Activated T-helper 1 cell treated with anti-CD3 and anti-CD28 coated beads, Interleukin-2, amount 50 U/mL, for 16 hours (primary cell): ENCODE measurements around the gene PLEKHG7.
"Not testable (repeated sequence)": the region's sequence is repeated elsewhere in the genome, so short reads cannot be mapped to it uniquely, and the experiment has no call there.

ENCODE experiments used
- DNase-seq, 2 donors: peaks; one replicate each; pipeline ENCODE4 v3.0.0-alpha.2; 2020; ENCODE audit warnings: low read depth in 1 of 2, low spot score in 1 of 2

The PLEKHG7 gene

DNA sequence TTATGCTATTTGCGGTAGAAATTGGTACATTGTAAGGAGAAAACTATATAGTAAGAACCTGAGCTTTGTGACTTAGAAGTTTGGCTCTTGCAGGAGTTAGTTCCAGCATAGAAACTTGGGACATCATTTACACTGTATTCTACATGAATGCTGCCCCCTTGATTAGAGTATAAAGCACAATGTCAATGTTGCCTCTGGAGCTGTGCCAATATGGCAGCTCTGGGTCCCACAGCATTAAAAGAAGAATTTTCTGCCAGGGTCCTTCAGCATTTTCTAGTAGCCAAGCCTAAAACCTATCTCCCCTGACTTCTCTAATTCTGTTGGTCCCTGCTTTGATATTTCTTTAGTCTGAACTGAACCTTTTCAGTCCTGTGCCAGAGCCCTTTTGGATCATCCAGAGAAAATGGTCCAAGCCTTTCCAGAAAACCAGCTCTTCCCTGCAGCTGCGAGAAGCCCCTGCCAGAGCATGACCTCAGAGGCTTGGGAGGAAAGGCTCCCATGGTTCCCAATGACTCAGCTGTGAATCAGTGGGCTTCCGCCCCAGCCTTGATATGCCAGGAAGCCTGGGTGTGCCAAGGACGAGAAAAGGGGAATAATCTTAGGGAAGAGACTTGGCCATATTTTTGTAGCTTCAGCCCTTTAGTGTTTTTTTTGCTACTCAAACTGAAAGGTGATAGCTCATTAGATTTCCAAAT lies 43.2 kb downstream of the PLEKHG7 start:
- no peak for DNase-seq

GRCh38 chr12:92747151-92747550 lies 44.4 kb downstream of the PLEKHG7 start:
- no peak for DNase-seq

GRCh38 chr12:92749691-92750090 lies 46.9 kb downstream of the PLEKHG7 start:
- not testable (repeated sequence) for DNase-seq

GRCh38 chr12:92753976-92754885 lies 51.4 kb downstream of the PLEKHG7 start:
- DNase-seq = no peak

DNA sequence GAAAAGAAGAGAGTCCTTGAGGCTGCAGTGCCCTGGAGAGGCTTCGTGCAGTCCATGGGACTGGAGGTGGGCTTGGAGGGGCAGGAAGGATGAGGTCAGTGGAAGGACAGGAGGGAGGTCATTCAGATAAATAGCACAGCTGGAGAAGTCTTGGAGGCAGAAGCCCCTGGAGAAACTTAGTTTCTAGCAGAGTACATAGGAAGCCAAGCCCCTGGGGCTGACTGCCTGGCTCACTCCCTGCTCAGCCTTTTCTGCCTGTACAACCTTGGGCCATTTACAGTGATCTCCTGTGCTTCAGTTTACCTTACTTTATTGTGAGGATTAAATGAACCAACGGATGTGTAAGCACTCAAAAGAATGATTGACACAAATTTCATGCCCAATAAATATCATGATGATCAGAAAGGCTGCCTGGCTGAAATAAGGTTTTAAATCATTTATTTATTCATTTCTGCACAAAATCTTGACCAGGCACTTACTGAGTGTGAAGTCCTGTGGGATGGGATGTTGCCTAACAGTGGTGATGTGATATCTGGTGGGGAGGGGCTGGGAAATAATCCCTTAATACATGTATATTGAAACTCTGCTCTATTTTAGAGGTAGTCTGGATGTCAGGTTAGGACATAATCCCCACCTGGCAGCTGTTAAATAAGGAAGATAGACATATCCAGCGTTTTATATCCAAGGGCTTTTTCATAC lies 54.3 kb downstream of the PLEKHG7 start:
- no peak for DNase-seq

DNA sequence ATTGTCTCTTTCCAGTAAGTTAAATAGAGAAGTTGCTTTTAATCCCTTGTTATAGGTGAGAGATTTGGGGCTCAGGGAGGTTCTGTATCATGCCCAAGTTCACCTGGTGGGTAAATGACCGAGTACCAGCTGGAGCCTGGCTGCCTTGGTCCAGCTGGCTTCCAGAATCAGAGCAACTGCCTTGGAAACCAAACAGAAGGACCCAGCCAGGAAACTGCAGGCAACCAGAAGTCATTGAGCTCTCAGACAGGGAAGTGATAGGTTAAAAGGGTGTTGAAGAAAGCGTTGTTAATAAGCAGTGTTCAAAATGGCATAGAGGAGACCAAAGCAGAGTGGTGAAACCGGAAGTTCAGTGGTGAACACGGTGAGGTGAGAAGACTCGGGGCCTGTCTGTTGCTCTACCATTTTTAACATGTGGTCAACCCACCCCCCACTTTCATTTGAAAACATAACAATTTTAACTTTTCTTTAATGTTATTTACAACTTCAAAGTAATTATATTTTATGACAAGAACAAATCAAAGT lies 54.9 kb downstream of the PLEKHG7 start:
- no peak for DNase-seq

GRCh38 chr12:92759634-92760268 lies 57.0 kb downstream of the PLEKHG7 start:
- DNase-seq = no peak

DNA sequence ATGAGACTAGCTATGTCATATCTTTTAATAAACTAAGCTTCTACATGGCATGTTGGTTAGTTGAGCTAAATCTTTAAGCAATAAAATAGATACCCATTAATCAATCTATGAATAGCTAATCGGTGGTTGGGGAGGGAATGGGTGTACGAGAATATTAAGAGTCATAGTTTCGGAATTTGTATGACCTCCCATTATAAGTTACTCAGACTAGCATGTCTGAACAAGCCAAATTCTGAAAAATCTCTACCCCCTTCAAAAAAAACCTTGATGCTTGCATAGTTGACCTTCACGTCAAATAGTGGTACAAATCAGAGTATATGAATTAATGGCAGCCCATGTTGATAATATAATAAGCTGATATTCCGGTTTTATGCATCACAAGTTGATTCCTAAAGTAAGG lies 60.0 kb downstream of the PLEKHG7 start:
- no peak for DNase-seq

DNA sequence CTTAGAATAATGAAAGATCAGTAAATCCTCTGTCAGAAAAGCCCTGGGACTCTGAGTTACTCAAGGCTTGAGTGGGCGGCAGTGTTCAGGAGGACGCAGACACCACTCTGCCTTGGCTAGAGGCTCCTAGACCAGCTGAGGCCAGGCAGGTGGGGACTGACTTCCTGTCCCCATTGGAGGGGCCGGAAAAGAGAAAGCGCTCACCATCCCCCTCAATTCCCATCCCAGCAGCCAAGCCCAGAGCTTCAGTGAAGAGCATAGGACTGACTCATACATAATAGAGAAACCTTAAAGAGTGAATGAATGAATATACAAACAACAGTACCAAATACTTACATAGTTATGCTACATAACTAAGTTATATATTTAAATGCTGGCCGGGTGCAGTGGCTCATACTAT lies 62.0 kb downstream of the PLEKHG7 start:
- DNase-seq = no peak

- DNase-seq = no peak
Observed at GRCh38 chr12:92765871-92766270, 63.1 kb downstream of the PLEKHG7 start.

DNA sequence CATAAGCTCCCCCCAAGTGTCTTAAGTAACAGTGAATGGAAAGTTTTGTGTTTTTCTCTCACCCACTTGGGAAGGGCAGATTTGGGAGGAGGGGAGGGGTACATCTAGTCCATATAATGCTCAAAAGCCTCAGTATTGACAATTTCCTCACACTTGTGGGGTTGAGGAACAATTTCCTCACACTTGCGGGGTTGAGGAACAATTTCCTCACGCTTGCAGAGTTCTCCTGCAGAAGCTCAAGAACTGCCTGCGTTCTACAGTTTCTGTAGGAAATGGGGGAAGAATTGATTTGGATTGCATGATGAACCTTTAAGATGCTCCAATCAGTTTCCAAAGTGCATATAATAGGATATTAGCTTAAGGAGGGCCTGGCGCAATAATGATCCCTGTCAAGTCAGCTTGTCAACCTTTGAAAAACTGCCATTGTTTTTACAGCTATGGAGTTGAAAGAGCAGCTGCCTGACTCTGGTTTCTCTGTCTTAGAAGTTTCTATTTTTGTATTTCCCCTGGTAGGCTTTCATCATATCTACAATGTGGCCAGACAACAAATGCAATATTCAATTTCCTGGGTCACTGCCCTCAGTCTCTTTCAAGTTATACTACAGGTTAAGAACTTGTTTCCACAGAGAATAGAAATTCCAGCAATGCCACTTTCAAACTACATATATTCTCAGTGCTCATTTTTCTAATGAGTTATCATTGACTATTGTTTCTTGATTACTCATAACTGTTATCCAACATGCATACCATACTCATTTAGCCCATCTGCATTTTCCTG lies 66.5 kb downstream of the PLEKHG7 start:
- DNase-seq = no peak

GRCh38 chr12:92771001-92771400 lies 68.2 kb downstream of the PLEKHG7 start:
- DNase-seq = no peak

DNA sequence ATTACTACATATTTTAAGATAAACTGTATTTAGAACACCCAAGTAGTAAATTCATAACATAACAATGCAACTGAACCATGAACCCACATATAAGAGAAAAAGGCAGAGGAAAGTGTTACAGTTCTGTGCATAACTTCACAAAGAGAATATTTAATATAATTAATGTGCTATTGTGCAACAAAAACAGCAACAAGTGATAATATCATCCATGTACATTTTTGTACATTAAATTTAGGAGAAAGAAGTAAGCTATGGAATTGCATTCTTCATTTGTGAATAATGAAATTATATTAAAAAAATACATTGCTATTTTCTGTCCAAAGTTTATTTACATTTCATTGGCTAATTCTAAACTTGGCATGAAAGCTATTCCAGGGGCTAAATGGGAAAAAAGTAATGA lies 72.6 kb downstream of the PLEKHG7 start:
- DNase-seq = no peak

- DNase-seq = no peak
Observed at GRCh38 chr12:92778525-92778924, 75.7 kb downstream of the PLEKHG7 start.

DNA sequence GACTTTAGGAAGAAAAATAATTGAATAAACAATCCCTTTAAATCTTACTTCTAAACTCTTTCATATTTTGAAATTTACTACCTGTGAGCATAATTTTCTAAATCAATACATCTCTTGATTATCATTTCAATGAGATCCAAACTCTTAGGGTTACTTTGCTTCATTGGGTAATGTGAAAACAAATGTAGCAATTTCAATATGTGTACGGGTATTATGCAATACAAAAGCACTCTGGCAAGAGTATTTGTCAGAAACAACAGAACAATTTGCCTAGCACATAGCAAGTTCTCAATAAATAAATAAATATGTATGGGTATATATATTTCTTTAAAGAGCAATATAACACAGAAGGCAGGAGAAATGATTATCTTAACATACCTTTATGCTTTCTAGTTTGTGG lies 77.1 kb downstream of the PLEKHG7 start:
- DNase-seq = no peak

- DNase-seq = no peak
Observed at GRCh38 chr12:92784356-92784755, 81.6 kb downstream of the PLEKHG7 start.

DNA sequence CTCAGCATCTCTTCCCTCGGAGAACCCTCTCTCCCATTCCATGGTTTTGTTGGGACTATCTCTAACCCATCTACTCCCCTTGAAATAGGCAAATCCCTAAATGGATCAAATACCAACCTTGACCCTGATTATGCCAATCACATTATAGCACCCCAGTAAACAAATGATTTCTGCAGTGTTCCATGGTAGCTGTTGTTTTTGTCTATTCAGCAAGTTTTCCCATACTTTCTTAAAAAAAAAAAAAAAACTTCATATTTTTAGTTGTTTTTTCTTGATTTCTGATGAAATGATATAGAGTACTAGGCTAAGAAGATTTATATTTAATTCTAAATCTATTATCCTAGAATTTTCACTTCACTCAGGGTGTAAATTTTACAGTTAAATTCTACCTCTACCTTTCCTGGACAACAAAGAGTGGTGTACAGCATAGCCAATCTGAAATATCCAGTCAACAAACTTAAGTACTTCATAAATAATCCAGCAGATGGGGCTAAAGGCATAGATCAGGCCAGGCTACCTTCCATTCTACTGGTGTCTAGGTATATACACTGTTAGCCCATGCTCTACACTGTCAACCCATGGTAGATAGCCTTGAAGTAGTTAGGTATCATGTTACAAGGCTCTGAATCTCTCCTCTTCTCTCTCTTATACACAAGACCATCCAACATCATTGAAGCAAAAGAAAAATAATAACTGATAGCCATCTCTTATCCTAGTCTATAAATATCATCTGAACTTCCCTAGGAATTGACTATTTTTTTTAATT lies 82.2 kb downstream of the PLEKHG7 start:
- DNase-seq = no peak

DNA sequence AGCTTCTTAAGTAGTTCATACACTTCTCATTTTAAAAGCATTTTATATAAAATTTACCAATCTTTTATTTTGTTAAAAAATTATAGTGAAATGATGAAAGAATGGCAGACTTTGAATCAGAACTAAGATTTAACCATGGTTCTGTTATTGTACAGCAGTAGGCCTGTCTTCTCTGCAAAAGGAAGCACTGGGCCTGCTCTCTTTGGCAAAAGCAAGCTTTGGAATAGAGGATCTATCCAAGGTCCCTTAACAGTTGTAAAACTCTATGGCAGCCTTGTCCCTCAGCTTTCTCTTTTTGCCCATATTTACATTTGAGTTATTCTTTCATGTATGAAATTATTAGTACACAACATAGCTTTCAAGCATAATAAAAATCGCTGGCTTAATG lies 82.8 kb downstream of the PLEKHG7 start:
- DNase-seq = no peak

GRCh38 chr12:92786045-92786444 lies 83.3 kb downstream of the PLEKHG7 start:
- no peak for DNase-seq

- DNase-seq = not testable (repeated sequence)
Observed at GRCh38 chr12:92794356-92794755, 91.6 kb downstream of the PLEKHG7 start.
